Psoas muscle (tissue), 8 donors: Measurements from ENCODE around the gene FAM78B. TPM values are rescaled to one million over a fixed set of nuclear protein-coding genes. Genes with fewer than 3 reads are reported as not detected.

Experiments used
- ATAC-seq, 4 donors: fragments of 200-7000 bp; cut with Tn5 transposase; one replicate each; pipeline ENCODE4 v1.9.1; 2020; ENCODE audit warnings: moderate library complexity in 3 of 4, mild to moderate bottlenecking in 2 of 4
- DNase-seq, 2 donors: peaks; one replicate each; pipeline ENCODE4 v3.0.0-alpha.2; 2020
- H3K27ac ChIP-seq: fragments of 200-600 bp; one replicate; pipeline ENCODE4 v1.8.0; 2022
- H3K27me3 ChIP-seq, 3 donors: fragments of 200-600 bp in 1 of 3; one replicate each; pipeline versions ENCODE4 v1.6.1 to v1.8.0; 2013 to 2022; ENCODE audit warnings: low read length in 2 of 3, mild to moderate bottlenecking in 2 of 3, moderate library complexity in 1 of 3; ENCODE audit not compliant: insufficient read depth in 3 of 3
- H3K36me3 ChIP-seq, 2 donors: fragments of 200-600 bp in 1 of 2; one replicate each; pipeline versions ENCODE4 v1.6.1 to v1.8.0; 2013 to 2022; ENCODE audit warnings: low read depth in 1 of 2, mild to moderate bottlenecking in 1 of 2, moderate library complexity in 1 of 2; ENCODE audit not compliant: insufficient read depth in 1 of 2
- H3K4me1 ChIP-seq: fragments of 200-600 bp; one replicate; pipeline ENCODE4 v1.8.0; 2022
- H3K4me3 ChIP-seq: fragments of 200-600 bp; one replicate; pipeline ENCODE4 v1.8.0; 2022; ENCODE audit warnings: mild to moderate bottlenecking
- H3K9me3 ChIP-seq: fragments of 200-600 bp; one replicate; pipeline ENCODE4 v1.8.0; 2022
- CTCF ChIP-seq: fragments of 200-600 bp; IDR thresholded peaks from one replicate; pipeline ENCODE4 v1.8.0; 2022; ENCODE audit warnings: antibody characterized with exemption
- WGBS, 3 donors: extraction: QIAGEN DNeasy Blood & Tissue Kit; methylation state at CpG; one replicate each; pipeline versions ENCODE4 v1.1.6 to v1.1.7; 2013; 5-methylcytosine and 5-hydroxymethylcytosine counted together
- intact Hi-C, 2 donors: fragments of 100-400 bp; cut with DNase I; formaldehyde crosslinking; loops; one replicate each; pipeline versions ENCODE4 v1.11.0 to v1.14.2; 2022
- polyA plus RNA-seq, 3 donors: library from polyadenylated mRNA; stranded (reverse); fragments of 200-250 nt; gene quantifications; one replicate each; pipeline ENCODE4 v1.2.3, GENCODE V29; 2013
- total RNA-seq, 4 donors: library from RNA; stranded (reverse); fragmentation: NEBNext Ultra II Directional in 2 of 4; extraction: Animal tissue kit (Norgen Biotek cat#: 25700) in 2 of 4; gene quantifications; one replicate each; pipeline versions ENCODE4 v1.2.1 to v1.2.4, GENCODE V29; 2021 to 2023
- donor health status: healthy with polysubstance abuse.
- donor health status: DM: no; HTN: no; CAD: no; lungs with moderate emphysema.
- donor health status: Bipolar disorder and iron deficiency.
- donor health status: healthy.
- donor health status: DM: yes; HTN: yes; CAD: no.
- donor health status: DM: no; HTN: no; CAD: no.
- donor health status: DM: no; HTN: no; CAD: no.
- donor health status: DM: yes; HTN: yes; CAD: no.

The FAM78B gene
- total and polyA plus RNA-seq, 7 donors, result 1.6 to 9.8 (median 4.9) TPM

DNA sequence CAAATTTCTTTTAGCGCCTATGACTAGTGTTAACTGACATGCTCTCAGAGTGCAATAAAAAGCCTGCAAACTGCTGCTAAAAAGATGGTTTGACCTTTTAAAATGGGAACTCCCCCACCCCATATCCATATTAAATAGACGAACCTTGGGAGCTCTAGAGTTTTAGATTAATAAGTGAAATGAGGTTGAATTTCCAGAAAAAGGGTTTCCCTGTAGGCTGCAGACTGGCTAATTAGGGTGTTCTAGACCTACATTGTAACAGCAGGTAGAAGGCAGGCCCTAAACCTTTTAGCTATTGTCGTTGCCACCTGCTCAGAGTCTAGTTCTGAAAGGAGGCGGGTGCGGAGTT is 2.2 kb downstream of the FAM78B start:
- peak overlapping the region; percentile 76 for H3K4me3 ChIP-seq
- ATAC-seq (no peak), DNase-seq (no peak)
- H3K9me3 ChIP-seq, result no peaks in the 10 kb centered on the region
- TF ChIP-seq CTCF, result no peak
- H3K4me1 ChIP-seq, result peaks cover 14% of the 10 kb centered on the region
- no peaks in the 10 kb centered on the region for H3K27me3 ChIP-seq
- no peaks in the 10 kb centered on the region for H3K36me3 ChIP-seq
- no peak overlapping the region for H3K27ac ChIP-seq
- intact Hi-C loops, result loop anchor here (10.0 kb wide), 3 partner anchors 230 to 270 kb away; no protein-coding TSS in a partner anchor
- 21 to 25% (median 24%) methylated on average over 5 of the region's 5 CpGs for WGBS, 3 donors

- DNase-seq, result no peak
- intact Hi-C loops, result loop anchor here (10.0 kb wide), 3 partner anchors 225 to 275 kb away; no protein-coding TSS in a partner anchor
Observed at GRCh38 chr1:166159656-166160055, 7.1 kb downstream of the FAM78B start.

GRCh38 chr1:166156674-166157073 is 10.1 kb downstream of the FAM78B start:
- TF ChIP-seq CTCF, result no peak
- ATAC-seq, result peak in 2 of 4 donors; percentile 55 to 75
- no peaks in the 10 kb centered on the region for H3K36me3 ChIP-seq
- WGBS, 3 donors, result 54 to 61% (median 58%) methylated on average over 2 of the region's 3 CpGs
- no peak overlapping the region for H3K4me3 ChIP-seq
- no peak for DNase-seq
- H3K9me3 ChIP-seq, result no peaks in the 10 kb centered on the region
- intact Hi-C loops, result no loop called here
- no peaks in the 10 kb centered on the region for H3K27me3 ChIP-seq
- H3K27ac ChIP-seq, result no peak overlapping the region
- peaks cover 10% of the 10 kb centered on the region for H3K4me1 ChIP-seq

More at GRCh38 chr1:166159656-166160055, 7.1 kb downstream of the FAM78B start:
- H3K27ac ChIP-seq, result no peak overlapping the region
- TF ChIP-seq CTCF, result no peak
- H3K4me3 ChIP-seq, result no peak overlapping the region
- H3K27me3 ChIP-seq, result no peaks in the 10 kb centered on the region
- no peaks in the 10 kb centered on the region for H3K36me3 ChIP-seq
- H3K9me3 ChIP-seq, result no peaks in the 10 kb centered on the region
- peaks cover 17% of the 10 kb centered on the region for H3K4me1 ChIP-seq
- ATAC-seq, result no peak
- 72 to 81% (median 78%) methylated on average over 1 of the region's 1 CpG for WGBS, 3 donors

- Histone ChIP-seq H3K36me3 (no peaks in the 10 kb centered on the region), H3K27me3 (no peaks in the 10 kb centered on the region), H3K9me3 (no peaks in the 10 kb centered on the region), H3K4me3 (no peak overlapping the region), H3K27ac (no peak overlapping the region), H3K4me1 (peaks cover 10% of the 10 kb centered on the region)
- DNase-seq, result no peak
- no peak for TF ChIP-seq CTCF
- 45 to 61% (median 47%) methylated on average over 5 of the region's 5 CpGs for WGBS, 3 donors
- intact Hi-C loops, result no loop called here
- ATAC-seq, result peak; percentile 44 to 72 (median 62)
Observed at GRCh38 chr1:166155108-166155507, 11.7 kb downstream of the FAM78B start.
